Ectodermal cell (in vitro differentiated cells): ENCODE measurements around the gene KCNK7.

Experiments used
- H3K27ac ChIP-seq: 2 replicates; pipeline ENCODE4 v1.7.0; 2013; ENCODE audit warnings: mild to moderate bottlenecking, low read depth, low read length; ENCODE audit not compliant: insufficient read depth, poor library complexity, severe bottlenecking
- H3K27me3 ChIP-seq: 2 replicates; pipeline ENCODE4 v1.7.0; 2013; ENCODE audit warnings: mild to moderate bottlenecking, low read length; ENCODE audit not compliant: insufficient read depth, control insufficient read depth, poor library complexity, severe bottlenecking
- H3K36me3 ChIP-seq: one replicate; pipeline ENCODE4 v1.7.0; 2013; ENCODE audit warnings: low read length; ENCODE audit not compliant: control insufficient read depth, insufficient read depth
- H3K4me1 ChIP-seq: one replicate; pipeline ENCODE4 v1.7.0; 2013; ENCODE audit warnings: low read length; ENCODE audit not compliant: control insufficient read depth, insufficient read depth
- H3K4me3 ChIP-seq: 2 replicates; pipeline ENCODE4 v1.7.0; 2013; ENCODE audit warnings: low read depth, low read length, control low read depth; ENCODE audit not compliant: insufficient read depth
- H3K9me3 ChIP-seq: 2 replicates; pipeline ENCODE4 v1.7.0; 2013; ENCODE audit warnings: mild to moderate bottlenecking, low read length, moderate library complexity; ENCODE audit not compliant: control insufficient read depth
- WGBS, 2 experiments: methylation state at CpG; one replicate each; pipeline ENCODE4 v1.1.7; 2013; ENCODE audit warnings: missing lambda C conversion rate in 2 of 2; 5-methylcytosine and 5-hydroxymethylcytosine counted together

The KCNK7 gene

GRCh38 chr11:65617990-65618751 is 22.6 kb upstream of the KCNK7 start:
- Histone ChIP-seq H3K4me1 (peaks cover 15% of the 10 kb centered on the region), H3K36me3 (peaks cover 32% of the 10 kb centered on the region), H3K9me3 (no peaks in the 10 kb centered on the region), H3K27ac (no peak overlapping the region), H3K4me3 (no peak overlapping the region), H3K27me3 (no peaks in the 10 kb centered on the region)
- WGBS, 2 experiments = 96% methylated on average over 33 of the region's 33 CpGs

- no peaks in the 10 kb centered on the region for H3K9me3 ChIP-seq
- H3K27me3 ChIP-seq = no peaks in the 10 kb centered on the region
- peaks cover 29% of the 10 kb centered on the region for H3K36me3 ChIP-seq
- H3K4me3 ChIP-seq = no peak overlapping the region
- no peak overlapping the region for H3K27ac ChIP-seq
- H3K4me1 ChIP-seq = peaks cover 22% of the 10 kb centered on the region
- 96% methylated on average over 17 of the region's 17 CpGs for WGBS, 2 experiments
Observed at GRCh38 chr11:65617136-65617850, 21.7 kb upstream of the KCNK7 start.

GRCh38 chr11:65616575-65617001 is 21.0 kb upstream of the KCNK7 start:
- Histone ChIP-seq H3K27ac (no peak overlapping the region), H3K36me3 (peaks cover 29% of the 10 kb centered on the region)
- 86 to 87% methylated on average over 9 to 10 of the region's 10 CpGs for WGBS, 2 experiments

DNA sequence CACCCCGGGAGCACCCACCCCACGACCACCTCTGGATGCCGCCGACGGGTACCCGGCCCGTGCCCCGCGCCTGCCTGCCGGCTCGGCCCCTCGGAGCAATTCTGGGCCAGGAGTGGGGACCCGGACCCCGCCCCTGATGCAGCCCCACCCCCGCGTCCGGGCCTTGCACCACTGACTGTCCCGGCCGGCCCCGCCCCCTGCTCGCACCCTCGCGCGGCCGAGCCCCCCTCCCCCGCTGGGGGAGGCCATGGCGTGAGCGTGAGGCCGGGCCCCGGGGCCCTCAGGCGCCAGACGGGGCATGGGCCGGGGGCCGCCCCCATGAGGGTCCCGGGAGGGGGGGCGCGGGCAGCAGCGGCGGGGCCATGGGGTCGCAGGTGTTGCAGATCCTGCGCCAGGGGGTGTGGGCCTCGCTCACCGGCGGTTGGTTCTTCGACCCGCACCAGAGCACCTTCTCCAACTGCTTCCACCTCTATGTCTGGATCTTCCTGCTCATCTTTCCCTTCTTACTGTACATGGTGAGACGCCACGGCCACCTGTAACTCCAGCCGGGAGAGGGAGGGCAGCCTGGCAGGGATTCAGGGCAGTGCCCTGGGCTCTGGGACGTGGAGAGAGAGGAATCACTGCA is 20.5 kb upstream of the KCNK7 start:
- 3 to 5% methylated on average over 50 of the region's 50 CpGs for WGBS, 2 experiments
- peaks cover 29% of the 10 kb centered on the region for H3K36me3 ChIP-seq
- H3K27me3 ChIP-seq = no peaks in the 10 kb centered on the region
- H3K4me3 ChIP-seq = peak overlapping the region; percentile 94
- H3K4me1 ChIP-seq = peaks cover 31% of the 10 kb centered on the region
- H3K9me3 ChIP-seq = no peaks in the 10 kb centered on the region
- H3K27ac ChIP-seq = peak overlapping the region; percentile 26

More at GRCh38 chr11:65616575-65617001, 21.0 kb upstream of the KCNK7 start:
- Histone ChIP-seq H3K9me3 (no peaks in the 10 kb centered on the region), H3K27me3 (no peaks in the 10 kb centered on the region), H3K4me1 (peaks cover 28% of the 10 kb centered on the region), H3K4me3 (peak overlapping the region; percentile 94)

DNA sequence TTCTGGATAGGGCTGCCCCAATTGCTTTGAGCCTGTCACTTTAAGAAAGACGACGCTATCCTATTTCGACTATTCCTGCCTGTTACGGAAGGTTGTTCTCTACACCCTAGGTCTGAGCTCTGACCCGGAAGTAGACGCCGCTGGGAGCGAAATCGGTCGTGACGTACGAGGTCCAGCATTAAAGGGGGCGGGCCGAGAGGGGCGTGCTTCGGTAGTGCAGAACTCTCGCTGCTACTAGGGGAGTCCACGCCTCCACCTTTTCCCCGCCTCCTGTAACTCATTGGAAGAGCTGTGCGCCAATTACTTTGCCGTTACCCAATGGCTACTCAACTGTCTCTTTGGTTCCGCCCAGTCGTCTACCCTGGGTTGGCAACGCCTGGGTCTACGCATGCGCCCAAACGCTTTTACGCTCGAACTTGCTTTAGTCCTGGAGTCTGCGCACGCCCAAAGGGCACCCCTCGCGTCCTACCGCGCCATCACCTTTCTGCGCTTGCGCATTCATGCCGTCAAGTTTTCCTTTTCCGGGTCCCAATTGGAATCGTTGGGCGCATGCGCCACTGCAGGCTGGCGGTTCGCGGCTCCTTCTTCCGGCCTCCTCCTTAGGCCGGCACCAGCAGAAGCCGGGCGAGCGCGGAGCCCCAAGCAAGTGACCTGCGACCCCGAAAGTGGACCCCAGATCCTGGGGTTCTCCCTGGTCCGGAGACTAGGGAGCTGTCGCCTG is 19.8 kb upstream of the KCNK7 start, which contains the start of gene PCNX3:
TSS of gene PCNX3 (plus strand) at position 548 of the 721 bp plus-strand sequence. CDS start 536 bp downstream, outside the sequence.
- H3K36me3 ChIP-seq = peaks cover 23% of the 10 kb centered on the region

DNA sequence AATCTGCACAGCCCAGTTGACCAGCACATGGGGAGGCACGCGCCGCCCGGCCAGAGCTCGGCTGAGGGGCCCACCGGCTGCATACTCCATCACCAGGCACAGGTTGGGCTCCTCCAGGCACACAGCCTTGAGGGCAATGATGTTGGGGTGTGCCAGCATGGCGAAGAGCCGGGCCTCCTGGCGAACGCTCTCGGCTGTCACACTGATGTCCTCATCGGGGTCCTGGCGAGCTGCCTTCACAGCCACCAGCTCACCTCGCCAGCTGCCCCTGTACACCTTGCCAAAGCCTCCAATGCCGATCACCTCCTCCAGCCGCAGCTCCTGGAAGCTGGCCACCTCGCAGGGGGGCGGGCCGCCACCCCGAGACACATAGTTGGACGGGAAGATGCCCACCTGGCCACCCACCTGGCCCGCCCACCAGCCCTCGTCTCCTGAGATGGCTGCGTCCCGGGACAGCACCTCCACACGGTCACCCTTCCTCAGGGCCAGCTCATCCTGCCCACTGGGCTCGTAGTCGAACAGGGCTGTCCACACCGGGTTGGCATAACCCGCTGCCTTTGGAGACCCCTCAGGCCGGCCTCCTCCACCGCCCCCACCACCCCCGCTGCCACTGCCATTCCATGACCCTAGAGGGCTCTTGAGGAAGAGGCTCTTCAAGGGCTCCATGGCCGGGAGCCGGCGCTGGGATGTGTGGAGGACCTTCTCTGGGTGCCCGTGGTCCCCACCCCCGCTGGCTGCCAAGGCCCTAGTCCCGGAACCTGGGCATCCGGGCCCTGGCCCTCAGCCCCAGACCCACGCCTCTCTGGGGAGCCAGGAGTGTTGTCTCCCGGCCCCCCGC is 17.7 kb upstream of the KCNK7 start:
- Histone ChIP-seq H3K4me1 (peaks cover 31% of the 10 kb centered on the region), H3K9me3 (no peaks in the 10 kb centered on the region), H3K36me3 (peaks cover 12% of the 10 kb centered on the region), H3K4me3 (peak overlapping the region; percentile 94), H3K27me3 (no peaks in the 10 kb centered on the region), H3K27ac (no peak overlapping the region)
- 61 to 62% methylated on average over 43 of the region's 43 CpGs for WGBS, 2 experiments

More for the DNA sequence above, 19.8 kb upstream of the KCNK7 start, which contains the start of gene PCNX3:
- Histone ChIP-seq H3K9me3 (no peaks in the 10 kb centered on the region), H3K27ac (peak within 1 kb of the TSS; percentile 52), H3K4me3 (peak within 1 kb of the TSS; percentile 94), H3K4me1 (peaks cover 31% of the 10 kb centered on the region), H3K27me3 (no peaks in the 10 kb centered on the region)
- 0% methylated on average over 55 of the region's 55 CpGs for WGBS, 2 experiments

DNA sequence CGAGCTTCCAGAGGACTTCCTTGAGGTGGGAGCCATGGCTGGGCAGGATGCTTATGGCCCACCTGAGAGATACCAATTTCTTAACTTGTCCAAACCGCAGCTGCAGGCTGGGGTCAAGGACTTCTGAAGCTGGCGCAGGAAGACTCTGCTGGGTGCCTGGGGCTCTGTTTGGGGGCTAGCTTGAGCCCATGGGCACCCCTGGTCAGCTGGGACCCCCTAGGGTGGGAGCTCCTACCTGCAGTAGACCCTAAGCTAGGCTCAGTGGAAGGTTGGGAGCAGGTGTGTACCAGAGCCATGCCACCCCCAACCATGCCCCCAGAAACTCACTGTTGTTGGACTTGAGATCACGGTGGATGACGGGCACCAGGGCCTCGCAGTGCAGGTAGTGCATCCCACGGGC is 17.1 kb upstream of the KCNK7 start:
- Histone ChIP-seq H3K36me3 (peaks cover 7% of the 10 kb centered on the region), H3K4me3 (peak overlapping the region; percentile 94), H3K27ac (no peak overlapping the region), H3K27me3 (no peaks in the 10 kb centered on the region), H3K4me1 (peaks cover 31% of the 10 kb centered on the region), H3K9me3 (no peaks in the 10 kb centered on the region)
- WGBS, 2 experiments = 95% methylated on average over 7 of the region's 7 CpGs

DNA sequence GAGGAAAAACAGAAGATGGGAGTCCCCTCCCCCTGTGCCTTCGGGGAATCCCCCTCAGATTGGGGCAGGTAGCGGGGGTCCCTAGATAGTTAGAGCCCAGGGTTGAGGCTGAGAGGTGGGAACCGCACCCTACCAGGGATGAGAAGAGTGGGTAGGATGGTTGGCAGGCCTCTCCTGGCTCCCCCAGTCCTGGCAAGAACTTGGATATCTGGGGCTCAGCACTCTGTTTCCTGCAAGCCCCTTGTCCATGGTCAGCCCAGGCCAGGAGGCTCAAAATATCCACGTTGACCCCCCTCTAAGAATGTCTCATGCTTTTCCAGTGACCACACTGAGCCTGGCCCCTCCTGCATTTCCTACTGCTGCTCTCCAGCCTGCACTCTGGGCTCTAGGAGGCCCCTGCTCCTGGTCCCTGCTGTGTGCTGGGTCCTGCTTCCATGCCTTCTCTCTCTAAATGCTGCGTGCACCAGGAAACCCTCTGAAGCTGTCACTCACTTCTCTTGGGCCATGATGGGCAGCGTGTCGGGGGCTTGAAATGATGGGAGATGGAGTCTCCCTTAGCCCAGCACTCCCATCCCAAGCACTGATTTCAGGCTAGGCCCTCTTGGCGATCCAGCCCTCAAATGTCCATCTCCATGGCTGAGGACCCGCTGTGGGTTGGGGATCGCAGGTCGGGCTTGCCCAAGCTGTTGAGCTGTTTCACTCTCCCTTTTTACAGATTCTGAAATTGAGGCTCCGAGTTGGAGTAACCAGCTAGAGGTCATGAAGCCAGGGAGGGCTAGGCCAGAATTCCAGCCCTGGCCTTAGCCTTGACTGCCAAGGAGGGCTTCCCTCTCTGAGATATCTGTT is 16.4 kb upstream of the KCNK7 start:
- Histone ChIP-seq H3K4me1 (peaks cover 26% of the 10 kb centered on the region), H3K27ac (no peak overlapping the region), H3K27me3 (no peaks in the 10 kb centered on the region), H3K9me3 (no peaks in the 10 kb centered on the region), H3K4me3 (no peak overlapping the region), H3K36me3 (no peaks in the 10 kb centered on the region)
- 85 to 87% methylated on average over 12 of the region's 12 CpGs for WGBS, 2 experiments
